GM06990 (cell line): Measurements from ENCODE around the gene SH2D4B.

Experiments used
- DNase-seq: peaks from one replicate; pipeline ENCODE4 v3.0.0-alpha.2; 2011; ENCODE audit not compliant: insufficient read length; ENCODE audit errors: extremely low read depth
- H3K27me3 ChIP-seq: replicated peaks from 2 replicates; pipeline ENCODE4 v1.6.0; 2011; ENCODE audit warnings: low read length; ENCODE audit not compliant: control insufficient read depth, insufficient read depth
- H3K36me3 ChIP-seq: 2 replicates; pipeline ENCODE4 v1.5.1; 2011; ENCODE audit warnings: low read length; ENCODE audit not compliant: control insufficient read depth, insufficient read depth
- H3K4me3 ChIP-seq: replicated peaks from 2 replicates; pipeline ENCODE4 v1.5.1; 2011; ENCODE audit warnings: low read depth, mild to moderate bottlenecking, control low read depth, low read length
- TF ChIP-seq, protein P1 (sequence below): IDR thresholded peaks from 2 replicates; pipeline ENCODE4 v1.5.1; 2011; ENCODE audit warnings: low read length, control low read depth, mild to moderate bottlenecking, inconsistent platforms; ENCODE audit not compliant: insufficient read depth, poor library complexity, severe bottlenecking

The SH2D4B gene

DNA sequence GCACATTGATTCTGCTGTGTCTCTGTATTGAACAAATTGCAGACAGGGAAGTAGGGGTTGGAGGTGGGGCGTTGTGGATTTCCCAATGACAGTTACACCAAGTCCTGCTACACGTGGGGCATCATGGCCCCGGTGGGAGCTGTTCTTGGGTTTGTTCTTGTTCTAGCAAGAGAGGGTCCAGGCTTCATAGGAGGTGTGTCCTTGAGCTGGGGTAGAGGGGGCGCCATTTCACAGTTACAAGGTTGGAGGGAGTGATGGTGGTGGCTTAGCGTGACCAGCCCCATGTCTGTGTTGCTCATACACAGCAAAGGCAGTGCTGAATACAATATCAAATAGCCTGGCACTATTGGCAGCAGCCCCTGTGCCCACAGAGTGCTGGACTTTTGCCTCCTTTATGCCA is 15.7 kb downstream of the SH2D4B start:
- TF ChIP-seq, protein P1, sequence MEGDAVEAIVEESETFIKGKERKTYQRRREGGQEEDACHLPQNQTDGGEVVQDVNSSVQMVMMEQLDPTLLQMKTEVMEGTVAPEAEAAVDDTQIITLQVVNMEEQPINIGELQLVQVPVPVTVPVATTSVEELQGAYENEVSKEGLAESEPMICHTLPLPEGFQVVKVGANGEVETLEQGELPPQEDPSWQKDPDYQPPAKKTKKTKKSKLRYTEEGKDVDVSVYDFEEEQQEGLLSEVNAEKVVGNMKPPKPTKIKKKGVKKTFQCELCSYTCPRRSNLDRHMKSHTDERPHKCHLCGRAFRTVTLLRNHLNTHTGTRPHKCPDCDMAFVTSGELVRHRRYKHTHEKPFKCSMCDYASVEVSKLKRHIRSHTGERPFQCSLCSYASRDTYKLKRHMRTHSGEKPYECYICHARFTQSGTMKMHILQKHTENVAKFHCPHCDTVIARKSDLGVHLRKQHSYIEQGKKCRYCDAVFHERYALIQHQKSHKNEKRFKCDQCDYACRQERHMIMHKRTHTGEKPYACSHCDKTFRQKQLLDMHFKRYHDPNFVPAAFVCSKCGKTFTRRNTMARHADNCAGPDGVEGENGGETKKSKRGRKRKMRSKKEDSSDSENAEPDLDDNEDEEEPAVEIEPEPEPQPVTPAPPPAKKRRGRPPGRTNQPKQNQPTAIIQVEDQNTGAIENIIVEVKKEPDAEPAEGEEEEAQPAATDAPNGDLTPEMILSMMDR = no peak
- Histone ChIP-seq H3K27me3 (no peaks in the 10 kb centered on the region), H3K4me3 (no peak overlapping the region), H3K36me3 (no peaks in the 10 kb centered on the region)
- no peak for DNase-seq

DNA sequence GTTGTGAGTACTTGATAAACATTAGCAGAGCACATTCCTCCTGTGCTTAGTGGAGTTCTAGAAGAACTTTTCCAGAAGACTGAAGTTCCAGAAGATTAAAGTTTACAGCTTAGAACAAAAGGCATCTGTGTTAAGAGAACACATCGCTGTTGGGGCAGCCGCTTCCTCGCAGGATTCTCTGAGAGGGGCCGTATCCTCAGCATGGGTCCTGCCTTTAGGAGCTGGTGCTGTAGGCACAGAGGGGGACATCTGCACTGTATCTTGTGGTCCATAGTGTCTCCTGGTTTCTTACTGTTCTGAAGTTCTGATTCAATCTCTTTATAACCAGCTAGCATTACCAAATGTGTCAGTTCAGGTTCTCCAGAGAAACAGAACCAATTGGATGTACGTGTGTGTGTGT is 16.3 kb downstream of the SH2D4B start:
- DNase-seq = no peak
- H3K4me3 ChIP-seq = no peak overlapping the region
- H3K27me3 ChIP-seq = no peaks in the 10 kb centered on the region
- TF ChIP-seq, protein P1 = no peak
- no peaks in the 10 kb centered on the region for H3K36me3 ChIP-seq

DNA sequence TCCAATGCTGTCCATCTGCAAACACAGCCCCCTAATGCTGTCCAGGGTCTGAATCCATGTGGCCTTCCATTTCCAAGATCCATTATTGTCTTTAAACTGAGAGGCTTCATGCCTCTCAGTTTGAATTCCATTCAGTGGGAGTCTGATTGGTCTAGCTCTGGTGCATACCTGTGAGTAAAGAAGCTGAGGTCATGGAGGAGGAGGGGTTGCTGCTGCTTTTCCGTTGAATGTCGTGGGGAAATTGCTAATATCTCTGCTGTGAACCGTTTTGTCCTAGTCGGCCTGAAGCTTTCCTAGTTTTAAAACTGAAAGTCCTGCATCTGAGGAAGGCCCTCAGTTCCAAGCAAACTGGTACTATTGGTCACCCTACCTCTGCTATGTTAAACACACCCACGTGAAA is 17.7 kb downstream of the SH2D4B start:
- no peak overlapping the region for H3K4me3 ChIP-seq
- H3K36me3 ChIP-seq = no peaks in the 10 kb centered on the region
- TF ChIP-seq, protein P1 = no peak
- H3K27me3 ChIP-seq = no peaks in the 10 kb centered on the region
- no peak for DNase-seq

DNA sequence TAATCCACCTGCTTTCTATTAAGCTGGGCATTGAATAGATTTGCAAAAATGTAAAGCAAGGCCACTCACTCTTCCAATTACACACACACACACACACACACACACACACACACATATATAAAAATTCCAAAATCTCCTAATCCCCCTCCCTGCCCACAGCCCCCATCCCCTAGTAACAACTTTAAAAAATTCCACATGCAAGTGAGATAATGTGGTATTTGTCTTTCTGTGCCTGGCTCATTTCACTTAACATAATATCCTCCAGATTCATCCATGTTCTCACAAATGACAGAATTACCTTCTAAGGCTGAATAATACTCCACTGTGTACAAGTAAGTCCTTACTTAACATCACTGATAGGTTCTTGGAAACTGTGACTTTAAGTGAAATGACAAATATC is 24.2 kb downstream of the SH2D4B start:
- Histone ChIP-seq H3K36me3 (no peaks in the 10 kb centered on the region), H3K4me3 (no peak overlapping the region), H3K27me3 (no peaks in the 10 kb centered on the region)
- DNase-seq = no peak
- TF ChIP-seq, protein P1 = no peak

DNA sequence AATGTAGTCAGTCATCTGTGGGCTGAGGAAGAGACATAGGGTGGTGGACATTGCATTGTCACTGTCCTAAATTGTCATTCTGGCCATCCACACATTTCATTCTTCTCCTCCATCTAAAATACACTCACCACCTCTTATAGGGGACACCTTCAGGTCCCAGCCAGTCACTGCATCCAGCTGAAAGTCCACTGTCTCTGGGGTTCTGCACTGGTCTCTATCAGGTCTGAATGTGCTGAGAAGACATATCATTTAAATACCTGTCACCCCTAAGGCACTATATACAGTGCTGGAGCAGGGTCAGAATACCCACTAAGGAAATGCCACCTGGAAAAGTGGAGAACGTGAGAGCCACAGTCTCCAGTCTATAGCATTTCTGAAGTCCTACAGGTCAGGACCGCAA is 29.6 kb downstream of the SH2D4B start:
- Histone ChIP-seq H3K4me3 (no peak overlapping the region), H3K36me3 (no peaks in the 10 kb centered on the region), H3K27me3 (peaks cover 2% of the 10 kb centered on the region; the same call in 1 of the 2 replicates)
- no peak for DNase-seq
- TF ChIP-seq, protein P1 = no peak

DNA sequence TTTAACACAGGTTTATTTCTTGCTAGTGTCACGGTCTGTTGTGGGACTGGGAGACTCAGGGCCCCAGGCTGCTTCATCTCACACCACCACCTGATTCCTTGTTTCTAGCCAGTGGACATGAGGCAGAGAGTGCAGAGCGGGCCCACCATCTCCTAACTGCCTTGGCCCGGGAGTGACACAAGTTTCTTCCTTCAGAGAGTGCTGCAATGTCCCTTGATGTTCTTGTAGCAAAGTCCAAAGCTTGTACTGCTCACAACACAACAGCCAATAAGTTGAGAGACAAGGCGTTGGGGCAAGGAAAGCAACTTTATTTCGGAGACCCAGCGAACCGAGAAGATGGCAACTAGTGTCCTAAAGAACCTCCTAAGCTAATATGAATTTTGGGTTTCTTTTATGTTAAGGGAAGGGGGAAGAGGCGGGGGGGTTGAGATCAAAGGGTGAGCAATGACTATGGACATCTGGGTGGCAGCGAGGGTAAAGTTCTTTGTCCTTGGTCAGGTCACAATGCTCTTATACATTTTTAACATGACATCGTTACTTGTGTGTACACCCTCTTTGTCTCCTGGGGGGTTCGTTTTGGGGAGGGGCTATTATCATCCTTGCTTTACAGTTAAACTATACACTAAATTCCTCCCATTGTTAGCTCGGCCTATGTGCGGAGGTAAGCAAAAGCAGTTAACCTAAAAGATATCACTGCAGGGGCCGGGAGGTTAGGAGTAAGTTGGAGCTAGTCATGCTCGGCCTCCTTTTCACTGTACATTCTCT is 31.6 kb downstream of the SH2D4B start:
- DNase-seq = no peak
- no peaks in the 10 kb centered on the region for H3K36me3 ChIP-seq
- no peak overlapping the region for H3K4me3 ChIP-seq
- peaks cover 2% of the 10 kb centered on the region; the same call in 1 of the 2 replicates for H3K27me3 ChIP-seq
- TF ChIP-seq, protein P1 = no peak
